OCI-LY1 (cell line): Measurements from ENCODE around the gene AGMO.

Source experiments
- EZH2 ChIP-seq: fragments of 200-600 bp; sonication (generic), shearing (Covaris generic); IDR thresholded peaks from 2 replicates; pipeline ENCODE4 v1.8.0; 2017; ENCODE audit warnings: borderline replicate concordance, mixed run types, mild to moderate bottlenecking, antibody characterized with exemption, low read length, moderate library complexity, mixed read lengths
- TF ChIP-seq, protein P1 (sequence below): fragments of 200-600 bp; sonication (generic), shearing (Covaris generic); IDR thresholded peaks from 2 replicates; pipeline ENCODE4 v1.5.1; 2017; ENCODE audit warnings: mild to moderate bottlenecking, antibody characterized with exemption, low read length, moderate library complexity, mixed read lengths

- TF ChIP-seq, protein P1, sequence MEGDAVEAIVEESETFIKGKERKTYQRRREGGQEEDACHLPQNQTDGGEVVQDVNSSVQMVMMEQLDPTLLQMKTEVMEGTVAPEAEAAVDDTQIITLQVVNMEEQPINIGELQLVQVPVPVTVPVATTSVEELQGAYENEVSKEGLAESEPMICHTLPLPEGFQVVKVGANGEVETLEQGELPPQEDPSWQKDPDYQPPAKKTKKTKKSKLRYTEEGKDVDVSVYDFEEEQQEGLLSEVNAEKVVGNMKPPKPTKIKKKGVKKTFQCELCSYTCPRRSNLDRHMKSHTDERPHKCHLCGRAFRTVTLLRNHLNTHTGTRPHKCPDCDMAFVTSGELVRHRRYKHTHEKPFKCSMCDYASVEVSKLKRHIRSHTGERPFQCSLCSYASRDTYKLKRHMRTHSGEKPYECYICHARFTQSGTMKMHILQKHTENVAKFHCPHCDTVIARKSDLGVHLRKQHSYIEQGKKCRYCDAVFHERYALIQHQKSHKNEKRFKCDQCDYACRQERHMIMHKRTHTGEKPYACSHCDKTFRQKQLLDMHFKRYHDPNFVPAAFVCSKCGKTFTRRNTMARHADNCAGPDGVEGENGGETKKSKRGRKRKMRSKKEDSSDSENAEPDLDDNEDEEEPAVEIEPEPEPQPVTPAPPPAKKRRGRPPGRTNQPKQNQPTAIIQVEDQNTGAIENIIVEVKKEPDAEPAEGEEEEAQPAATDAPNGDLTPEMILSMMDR: no peak
- no peak for TF ChIP-seq EZH2
Observed at GRCh38 chr7:15396210-15397158, 165.3 kb downstream of the AGMO start.
